GM21723 (cell line): ENCODE data around the gene PPFIBP2.
A peak's percentile ranks its signal among the peaks of the same experiment; 100 is the strongest.
"Not testable (repeated sequence)": the region's sequence is repeated elsewhere in the genome, so short reads cannot be mapped to it uniquely, and the experiment has no call there.

Experiments used
- ATAC-seq: cut with Tn5 transposase; IDR thresholded peaks from one replicate; pipeline ENCODE4 v1.9.1; 2021; ENCODE audit warnings: mild to moderate bottlenecking, moderate library complexity; ENCODE audit not compliant: unreplicated experiment

The PPFIBP2 gene

GRCh38 chr11:7655253-7656217, 141.7 kb downstream of the PPFIBP2 start:
- no peak for ATAC-seq

DNA sequence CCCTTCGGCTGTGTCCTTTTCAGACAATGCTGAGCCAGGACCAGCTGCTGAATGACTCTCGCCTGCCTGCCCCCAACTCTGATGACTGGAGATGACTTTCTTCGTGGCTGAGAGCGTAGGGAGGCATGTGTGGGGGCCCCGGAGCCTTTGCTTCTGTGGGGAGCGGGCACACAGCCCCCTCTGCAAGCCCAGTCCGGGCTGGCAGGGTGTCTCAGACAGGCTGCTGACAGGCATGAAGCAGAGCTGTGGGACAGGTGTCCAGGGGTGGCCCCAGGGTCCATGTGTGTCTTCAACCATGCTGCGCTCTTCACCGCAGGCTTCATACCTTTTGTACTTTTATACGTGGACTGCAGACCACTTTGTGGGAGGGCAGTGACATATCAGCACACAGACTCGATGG, 142.9 kb downstream of the PPFIBP2 start:
- ATAC-seq = no peak

GRCh38 chr11:7657306-7658025, 143.7 kb downstream of the PPFIBP2 start:
- no peak for ATAC-seq

DNA sequence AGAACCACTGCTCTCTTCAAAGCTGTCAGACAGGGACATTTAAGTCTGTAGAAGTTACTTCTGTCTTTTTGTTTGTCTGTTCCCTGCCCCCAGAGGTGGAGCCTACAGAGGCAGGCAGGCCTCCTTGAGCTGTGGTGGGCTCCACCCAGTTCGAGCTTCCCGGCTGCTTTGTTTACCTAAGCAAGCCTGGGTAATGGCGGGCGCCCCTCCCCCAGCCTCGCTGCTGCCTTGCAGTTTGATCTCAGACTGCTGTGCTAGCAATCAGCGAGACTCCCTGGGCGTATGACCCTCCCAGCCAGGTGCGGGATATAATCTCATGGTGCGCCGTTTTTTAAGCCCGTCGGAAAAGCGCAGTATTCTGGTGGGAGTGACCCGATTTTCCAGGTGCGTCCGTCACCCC, 149.7 kb downstream of the PPFIBP2 start:
- not testable (repeated sequence) for ATAC-seq

- no peak for ATAC-seq
Observed at GRCh38 chr11:7664867-7665266, 151.1 kb downstream of the PPFIBP2 start.

GRCh38 chr11:7665473-7666291, 151.9 kb downstream of the PPFIBP2 start:
- ATAC-seq = peak; percentile 99

- ATAC-seq = no peak
Observed at GRCh38 chr11:7666292-7666866, 152.6 kb downstream of the PPFIBP2 start.

GRCh38 chr11:7667460-7667859, 153.7 kb downstream of the PPFIBP2 start:
- no peak for ATAC-seq

GRCh38 chr11:7668464-7668863, 154.7 kb downstream of the PPFIBP2 start:
- ATAC-seq = no peak

GRCh38 chr11:7668911-7669310, 155.1 kb downstream of the PPFIBP2 start:
- ATAC-seq = no peak

DNA sequence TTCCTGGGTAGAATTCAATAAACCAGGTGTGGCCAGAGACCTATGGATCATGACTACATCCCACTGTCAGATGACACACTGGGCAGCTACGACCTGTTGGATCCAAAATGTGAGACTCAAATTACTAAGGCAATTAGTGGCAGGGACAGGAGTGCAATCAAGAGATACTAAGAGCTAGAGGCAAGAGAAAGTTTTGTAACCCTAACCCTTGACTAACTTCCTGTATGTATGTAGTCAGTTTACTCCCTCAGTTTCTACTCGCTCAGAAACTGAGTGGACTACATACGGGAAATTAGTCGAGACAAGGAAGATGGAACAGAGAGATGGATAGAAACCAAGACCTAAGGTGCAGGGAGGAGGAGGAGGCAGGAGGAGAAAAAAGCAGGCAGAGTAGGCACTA, 156.8 kb downstream of the PPFIBP2 start:
- ATAC-seq = no peak

- peak; percentile 67 for ATAC-seq
Observed at GRCh38 chr11:7671347-7672215, 157.8 kb downstream of the PPFIBP2 start.

DNA sequence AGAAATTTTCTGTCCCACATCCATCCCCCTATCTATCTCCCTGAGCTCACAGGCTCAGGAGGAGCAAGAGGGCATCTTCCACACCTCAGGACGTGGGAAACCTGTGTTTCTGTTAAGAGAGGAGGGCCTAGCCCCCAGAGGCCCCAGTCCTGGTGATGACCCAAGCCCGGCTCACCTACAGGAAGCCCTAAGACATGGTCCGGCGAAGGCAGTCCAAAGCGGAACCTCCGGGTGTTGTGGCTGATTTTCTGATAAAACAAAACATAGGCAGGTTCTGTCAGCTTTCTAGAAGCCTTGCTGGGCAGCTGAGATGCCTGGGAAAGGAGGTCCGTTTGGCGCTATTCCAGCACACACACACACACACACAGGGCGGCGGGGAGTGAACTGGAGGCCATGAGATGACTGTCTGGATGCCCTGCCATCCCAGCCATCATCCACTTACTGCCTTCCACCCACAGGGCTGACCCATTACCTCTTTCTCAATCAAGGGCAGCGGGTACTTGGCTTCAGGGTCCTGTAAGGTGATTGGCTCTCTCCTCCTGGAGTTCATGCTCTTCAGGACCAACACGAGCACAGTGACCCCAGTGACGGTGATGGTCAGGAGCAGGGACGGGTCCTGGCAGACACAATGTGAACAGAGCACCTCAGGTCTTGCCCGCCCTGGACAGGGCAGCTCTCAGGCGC, 158.6 kb downstream of the PPFIBP2 start:
- ATAC-seq = peak; percentile 1

- peak; percentile 49 for ATAC-seq
Observed at GRCh38 chr11:7672960-7673723, 159.3 kb downstream of the PPFIBP2 start, which contains the start of gene CYB5R2. Gene CYB5R2 (minus strand): TSS chr11:7673500. CDS start chr11:7672825, 675 bp downstream.

DNA sequence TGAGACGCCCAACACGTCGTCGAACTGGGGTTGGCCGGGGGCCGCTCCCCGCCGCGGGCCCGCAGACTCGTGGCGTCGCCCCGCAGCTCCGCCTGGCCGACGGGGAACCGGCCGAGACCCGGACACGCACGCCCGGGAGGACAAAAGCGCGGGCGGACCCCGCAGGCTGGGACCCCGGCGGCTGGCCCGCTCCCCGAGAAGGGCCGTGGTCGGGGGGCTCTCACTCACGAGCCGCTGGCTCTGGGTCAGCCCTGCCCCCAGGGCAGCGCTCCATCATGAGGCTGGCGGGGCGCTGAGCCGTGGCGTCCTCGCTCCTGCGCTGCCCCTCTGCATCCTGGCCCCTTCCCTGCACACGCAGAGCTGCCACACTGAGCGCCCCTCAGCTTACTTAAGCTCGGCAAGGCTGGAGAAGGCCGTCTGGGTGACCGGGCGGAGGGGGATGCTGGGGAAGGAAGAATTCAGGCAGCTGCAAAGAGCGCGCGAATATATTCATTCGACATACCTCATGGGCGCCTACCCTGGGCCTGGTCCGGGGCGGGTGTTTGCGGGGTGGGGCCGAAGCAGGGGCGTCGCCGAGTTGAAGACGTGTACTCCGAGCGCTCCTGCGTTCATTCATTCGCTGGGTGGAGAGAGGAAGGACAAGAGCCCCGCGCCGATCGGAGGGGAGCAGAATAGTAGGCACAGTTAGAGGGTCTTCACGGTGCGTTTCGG, 160.1 kb downstream of the PPFIBP2 start:
- ATAC-seq = peak; percentile 27

GRCh38 chr11:7675631-7676030, 161.8 kb downstream of the PPFIBP2 start:
- ATAC-seq = no peak

- no peak for ATAC-seq
Observed at GRCh38 chr11:7677071-7677470, 163.3 kb downstream of the PPFIBP2 start.

DNA sequence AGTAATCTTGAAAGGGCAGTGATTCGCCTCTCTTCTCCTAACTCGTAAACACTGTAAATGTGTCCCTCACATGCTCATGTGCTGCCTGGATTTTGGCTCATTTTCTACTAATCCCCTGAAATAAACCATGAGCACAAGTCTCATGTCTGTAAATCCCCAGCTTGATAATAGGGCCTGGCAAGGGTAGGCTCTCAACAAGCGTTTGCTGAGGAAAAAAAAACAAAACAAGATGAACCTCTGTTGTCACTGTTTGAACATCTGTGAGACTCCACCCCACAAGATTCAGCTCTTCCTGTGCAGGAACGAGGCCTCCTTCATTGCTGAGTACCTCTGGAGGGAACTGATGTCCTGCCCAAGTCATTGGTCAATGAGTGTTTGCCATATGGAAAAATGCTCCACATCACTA, 164.0 kb downstream of the PPFIBP2 start:
- no peak for ATAC-seq
